ENCODE data around the gene CT45A2. TPM values are rescaled to one million over a fixed set of nuclear protein-coding genes. Genes with fewer than 3 reads are reported as not detected.
"Not testable (repeated sequence)": the region's sequence is repeated elsewhere in the genome, so short reads cannot be mapped to it uniquely, and the experiment has no call there.

The CT45A2 gene, protein sequence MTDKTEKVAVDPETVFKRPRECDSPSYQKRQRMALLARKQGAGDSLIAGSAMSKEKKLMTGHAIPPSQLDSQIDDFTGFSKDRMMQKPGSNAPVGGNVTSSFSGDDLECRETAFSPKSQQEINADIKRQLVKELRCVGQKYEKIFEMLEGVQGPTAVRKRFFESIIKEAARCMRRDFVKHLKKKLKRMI
- total RNA-seq, result not detected
- long read RNA-seq, result 0 reads

- DNase-seq; ATAC-seq; intact Hi-C loops (cut with DNase I): not testable (repeated sequence)
Observed at GRCh38 chrX:135819912-135820311, at the start of gene CT45A2. CT45A2 (minus strand) TSS chrX:135820012; CDS start chrX:135816265, 3,747 bp downstream.

- intact Hi-C loops (cut with DNase I); ATAC-seq; DNase-seq: not testable (repeated sequence)
Observed at GRCh38 chrX:135854438-135854837, 34.6 kb upstream of the CT45A2 start, which contains the start of gene CT45A8. CT45A8 (minus strand) TSS chrX:135854538; CDS start chrX:135850783, 3,755 bp downstream.

- intact Hi-C loops (cut with DNase I); DNase-seq; ATAC-seq: not testable (repeated sequence)
Observed at GRCh38 chrX:135837180-135837579, 17.4 kb upstream of the CT45A2 start, which contains the start of gene CT45A7. CT45A7 (minus strand) TSS chrX:135837280; CDS start chrX:135833533, 3,747 bp downstream.

DNA sequence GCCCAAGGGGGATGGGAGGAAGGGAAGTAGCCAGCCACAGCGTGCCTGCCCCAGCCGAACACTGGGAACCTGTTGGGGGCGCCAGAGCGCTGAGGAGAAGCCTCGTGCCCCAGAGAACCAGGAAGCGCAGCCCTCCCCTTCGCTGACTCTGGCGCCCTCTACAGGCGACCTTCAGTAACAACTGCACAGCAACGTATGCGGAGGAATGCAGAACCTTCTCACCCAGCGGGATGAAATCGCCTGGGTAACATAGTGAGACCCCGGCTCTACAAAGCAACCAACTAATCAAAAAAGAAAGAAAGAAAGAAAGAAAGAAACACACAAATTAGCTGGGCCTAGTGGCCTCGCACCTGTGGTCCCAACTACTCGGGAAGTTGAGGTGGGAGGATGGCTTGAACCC lies 17.1 kb downstream of the CT45A2 start, which contains the start of gene CT45A6:
Gene CT45A6, minus strand, starts transcription at position 101 of the 400 bp plus-strand sequence. CDS start 3,794 bp downstream, outside the sequence.
- ATAC-seq; DNase-seq; intact Hi-C loops (cut with DNase I): not testable (repeated sequence)

DNA sequence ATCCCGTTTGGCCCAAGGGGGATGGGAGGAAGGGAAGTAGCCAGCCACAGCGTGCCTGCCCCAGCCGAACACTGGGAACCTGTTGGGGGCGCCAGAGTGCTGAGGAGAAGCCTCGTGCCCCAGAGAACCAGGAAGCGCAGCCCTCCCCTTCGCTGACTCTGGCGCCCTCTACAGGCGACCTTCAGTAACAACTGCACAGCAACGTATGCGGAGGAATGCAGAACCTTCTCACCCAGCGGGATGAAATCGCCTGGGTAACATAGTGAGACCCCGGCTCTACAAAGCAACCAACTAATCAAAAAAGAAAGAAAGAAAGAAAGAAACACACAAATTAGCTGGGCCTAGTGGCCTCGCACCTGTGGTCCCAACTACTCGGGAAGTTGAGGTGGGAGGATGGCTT lies 34.4 kb downstream of the CT45A2 start, which contains the start of gene CT45A5:
Gene CT45A5, minus strand, starts transcription at position 101 of the 400 bp plus-strand sequence. CDS start 3,774 bp downstream, outside the sequence.
- ATAC-seq; DNase-seq; intact Hi-C loops (cut with DNase I): not testable (repeated sequence)

DNA sequence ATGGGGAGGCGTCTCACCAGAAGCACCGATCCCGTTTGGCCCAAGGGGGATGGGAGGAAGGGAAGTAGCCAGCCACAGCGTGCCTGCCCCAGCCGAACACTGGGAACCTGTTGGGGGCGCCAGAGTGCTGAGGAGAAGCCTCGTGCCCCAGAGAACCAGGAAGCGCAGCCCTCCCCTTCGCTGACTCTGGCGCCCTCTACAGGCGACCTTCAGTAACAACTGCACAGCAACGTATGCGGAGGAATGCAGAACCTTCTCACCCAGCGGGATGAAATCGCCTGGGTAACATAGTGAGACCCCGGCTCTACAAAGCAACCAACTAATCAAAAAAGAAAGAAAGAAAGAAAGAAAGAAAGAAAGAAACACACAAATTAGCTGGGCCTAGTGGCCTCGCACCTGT lies 51.7 kb downstream of the CT45A2 start, which contains the start of gene CT45A3:
Gene CT45A3, minus strand, starts transcription at position 101 of the 400 bp plus-strand sequence. CDS start 3,747 bp downstream, outside the sequence.
- ATAC-seq; DNase-seq; intact Hi-C loops (cut with DNase I): not testable (repeated sequence)

Other genes with a start within 250 kb of the CT45A2 start
- not detected for gene CT45A1, start 106.4 kb downstream of the CT45A2 start, total RNA-seq
- gene CT45A3, start 51.8 kb downstream of the CT45A2 start, total RNA-seq, result not detected
- gene CT45A5, start 34.5 kb downstream of the CT45A2 start, total RNA-seq, result not detected
- not detected for gene CT45A6, start 17.2 kb downstream of the CT45A2 start, total RNA-seq
- gene CT45A7, start 17.3 kb upstream of the CT45A2 start, total RNA-seq, result not detected
- not detected for gene CT45A8, start 34.5 kb upstream of the CT45A2 start, total RNA-seq
- not detected for gene CT45A9, start 51.8 kb upstream of the CT45A2 start, total RNA-seq
- gene CT45A10, start 73.4 kb upstream of the CT45A2 start, total RNA-seq, result not detected
- not detected for gene SAGE1, start 73.7 kb upstream of the CT45A2 start, total RNA-seq
- gene MMGT1, start 154.0 kb upstream of the CT45A2 start, total RNA-seq, result 10 to 100 TPM; 22.7 to 27.2 TPM
- gene SLC9A6, start 165.4 kb upstream of the CT45A2 start, total RNA-seq, result 10 to 100 TPM; 14.6 to 15.7 TPM